ENCODE data around the gene PARN. TPM values are rescaled to one million over a fixed set of nuclear protein-coding genes. Genes with fewer than 3 reads are reported as not detected.

Gene PARN
- total RNA-seq, 2 experiments from 2014 or later: 27.4 to 28.2 TPM

GRCh38 chr16:14523632-14524031, 106.4 kb downstream of the PARN start:
- H3K4me3 Mint-ChIP-seq: no peak overlapping the region
- no peak overlapping the region for H3K27ac Mint-ChIP-seq
- Histone ChIP-seq H3K4me1 (ENCODE audit: insufficient read depth, low read length) (peaks cover 13% of the 10 kb centered on the region), H3K27ac (ENCODE audit: low read depth in 1 of 2, low read length in 2 of 2) (no peak overlapping the region), H3K4me3 (ENCODE audit: low read length) (no peak overlapping the region), H3K36me3 (ENCODE audit: insufficient read depth, low read length) (no peaks in the 10 kb centered on the region), H3K27me3 (ENCODE audit: control insufficient read depth in 1 of 2, insufficient read depth in 2 of 2, low read length in 2 of 2) (no peaks in the 10 kb centered on the region), H3K9me3 (ENCODE audit: control insufficient read depth in 1 of 2, insufficient read depth in 1 of 2, low read length in 2 of 2) (no peaks in the 10 kb centered on the region)
- H3K36me3 Mint-ChIP-seq (ENCODE audit: low read depth): no peaks in the 10 kb centered on the region
- no peak for ATAC-seq (ENCODE audit: poor library complexity)
- POLR2A ChIA-PET: no interaction called here
- no peak for TF ChIP-seq CTCF (IDR thresholded peaks at IDR 0.05)
- CTCF ChIA-PET: no interaction called here
- no peaks in the 10 kb centered on the region for H3K9me3 Mint-ChIP-seq
- H3K27me3 Mint-ChIP-seq: no peaks in the 10 kb centered on the region
- intact Hi-C loops (cut with DNase I, micrococcal nuclease): no loop called here
- no peak for DNase-seq
- peaks cover 36% of the 10 kb centered on the region for H3K4me1 Mint-ChIP-seq (ENCODE audit: low read depth)

GRCh38 chr16:14522671-14523070, 107.4 kb downstream of the PARN start:
- CTCF ChIA-PET: no interaction called here
- no peak for TF ChIP-seq CTCF (IDR thresholded peaks at IDR 0.05)
- no peaks in the 10 kb centered on the region for H3K36me3 ChIP-seq (ENCODE audit: insufficient read depth, low read length)
- ATAC-seq (ENCODE audit: poor library complexity): no peak
- H3K27me3 Mint-ChIP-seq: no peaks in the 10 kb centered on the region
- no peak overlapping the region for H3K4me3 Mint-ChIP-seq
- no peak overlapping the region for H3K4me3 ChIP-seq (ENCODE audit: low read length)
- POLR2A ChIA-PET: no interaction called here
- DNase-seq: no peak
- intact Hi-C loops (cut with DNase I, micrococcal nuclease): no loop called here
- no peak overlapping the region for H3K27ac ChIP-seq (ENCODE audit: low read depth in 1 of 2, low read length in 2 of 2)
- peaks cover 13% of the 10 kb centered on the region for H3K4me1 ChIP-seq (ENCODE audit: insufficient read depth, low read length)
- H3K27me3 ChIP-seq (ENCODE audit: control insufficient read depth in 1 of 2, insufficient read depth in 2 of 2, low read length in 2 of 2): no peaks in the 10 kb centered on the region
- H3K36me3 Mint-ChIP-seq (ENCODE audit: low read depth): no peaks in the 10 kb centered on the region
- H3K9me3 Mint-ChIP-seq: no peaks in the 10 kb centered on the region
- peaks cover 36% of the 10 kb centered on the region for H3K4me1 Mint-ChIP-seq (ENCODE audit: low read depth)
- H3K9me3 ChIP-seq (ENCODE audit: control insufficient read depth in 1 of 2, insufficient read depth in 1 of 2, low read length in 2 of 2): no peaks in the 10 kb centered on the region
- no peak overlapping the region for H3K27ac Mint-ChIP-seq

- Mint-ChIP-seq H3K9me3 (no peaks in the 10 kb centered on the region), H3K27me3 (no peaks in the 10 kb centered on the region), H3K36me3 (ENCODE audit: low read depth) (no peaks in the 10 kb centered on the region), H3K4me3 (no peak overlapping the region), H3K4me1 (ENCODE audit: low read depth) (peaks cover 36% of the 10 kb centered on the region), H3K27ac (peak overlapping the region; percentile 52)
- H3K27ac ChIP-seq (ENCODE audit: low read depth in 1 of 2, low read length in 2 of 2): no peak overlapping the region
- CTCF ChIA-PET: interaction anchor here (0.7 kb wide), 1 partner anchor 1140 kb away, joined by 3 read pairs; no protein-coding TSS in a partner anchor
- peaks cover 13% of the 10 kb centered on the region for H3K4me1 ChIP-seq (ENCODE audit: insufficient read depth, low read length)
- POLR2A ChIA-PET: no interaction called here
- no peaks in the 10 kb centered on the region for H3K27me3 ChIP-seq (ENCODE audit: control insufficient read depth in 1 of 2, insufficient read depth in 2 of 2, low read length in 2 of 2)
- no peak for ATAC-seq (ENCODE audit: poor library complexity)
- no peaks in the 10 kb centered on the region for H3K9me3 ChIP-seq (ENCODE audit: control insufficient read depth in 1 of 2, insufficient read depth in 1 of 2, low read length in 2 of 2)
- no peak for TF ChIP-seq CTCF (IDR thresholded peaks at IDR 0.05)
- intact Hi-C loops (cut with DNase I, micrococcal nuclease): no loop called here
- no peak for DNase-seq
- H3K36me3 ChIP-seq (ENCODE audit: insufficient read depth, low read length): no peaks in the 10 kb centered on the region
- H3K4me3 ChIP-seq (ENCODE audit: low read length): no peak overlapping the region
These were observed 109.3 kb downstream of the PARN start for GRCh38 chr16:14520753-14521152.

Data from CD4-positive, alpha-beta T cell (primary cell).